SK-N-SH treated with all-trans-retinoic acid at 6 μM for 48 hours (cell line): Measurements from ENCODE around the gene UCHL5.

ENCODE experiments used
- ATAC-seq: fragments of 200-7000 bp; cut with Tn5 transposase; 3 replicates; pipeline ENCODE4 v1.9.1; 2020; ENCODE audit warnings: mild to moderate bottlenecking, moderate library complexity
- ARNTL ChIP-seq: fragments of 450-650 bp; formaldehyde crosslinking; IDR thresholded peaks from 2 replicates; pipeline ENCODE4 v1.5.0; 2020; ENCODE audit warnings: low read depth, mild to moderate bottlenecking, moderate library complexity, borderline replicate concordance
- BACH2 ChIP-seq: fragments of 250-450 bp; sonication (Bioruptor Pico); IDR thresholded peaks from 2 replicates; pipeline ENCODE4 v1.9.0; 2021; ENCODE audit warnings: mild to moderate bottlenecking, borderline replicate concordance
- CREB5 ChIP-seq: fragments of 250-450 bp; sonication (Bioruptor Pico); IDR thresholded peaks from 2 replicates; pipeline ENCODE4 v1.5.1; 2020; ENCODE audit warnings: low read depth, mild to moderate bottlenecking, moderate library complexity
- CSDC2 ChIP-seq: fragments of 250-450 bp; sonication (Bioruptor Pico); IDR thresholded peaks from 2 replicates; pipeline ENCODE4 v1.5.0; 2020; ENCODE audit warnings: mild to moderate bottlenecking, moderate library complexity
- GLIS3 ChIP-seq: fragments of 250-450 bp; sonication (Bioruptor Pico); IDR thresholded peaks from 2 replicates; pipeline ENCODE4 v1.5.0; 2020; ENCODE audit warnings: mild to moderate bottlenecking, moderate library complexity
- ISL1 ChIP-seq: fragments of 250-450 bp; sonication (Bioruptor Pico); IDR thresholded peaks from 2 replicates; pipeline ENCODE4 v2.1.2; 2022; ENCODE audit warnings: mild to moderate bottlenecking, moderate library complexity
- PATZ1 ChIP-seq: fragments of 250-450 bp; sonication (Bioruptor Pico); IDR thresholded peaks from 2 replicates; pipeline ENCODE4 v1.8.0; 2020; ENCODE audit warnings: mild to moderate bottlenecking, moderate library complexity, borderline replicate concordance
- POU6F1 ChIP-seq: fragments of 250-450 bp; sonication (Bioruptor Pico); IDR thresholded peaks from 2 replicates; pipeline ENCODE4 v1.8.0; 2021; ENCODE audit warnings: low read depth, mild to moderate bottlenecking, moderate library complexity, borderline replicate concordance
- PPARA ChIP-seq: fragments of 250-450 bp; sonication (Bioruptor Pico); IDR thresholded peaks from 2 replicates; pipeline ENCODE4 v1.5.0; 2020; ENCODE audit warnings: mild to moderate bottlenecking, borderline replicate concordance
- RARB ChIP-seq: fragments of 250-450 bp; sonication (Bioruptor Pico); IDR thresholded peaks from 2 replicates; pipeline ENCODE4 v1.8.0; 2021; ENCODE audit warnings: mild to moderate bottlenecking, moderate library complexity
- SNAI2 ChIP-seq: fragments of 250-450 bp; sonication (Bioruptor Pico); IDR thresholded peaks from 2 replicates; pipeline ENCODE4 v1.5.0; 2020; ENCODE audit warnings: mild to moderate bottlenecking, moderate library complexity
- TCF4 ChIP-seq: fragments of 250-450 bp; sonication (Bioruptor Pico); IDR thresholded peaks from 2 replicates; pipeline ENCODE4 v1.8.0; 2021; ENCODE audit warnings: mild to moderate bottlenecking, moderate library complexity, borderline replicate concordance
- TOX ChIP-seq: fragments of 250-450 bp; sonication (Bioruptor Pico); IDR thresholded peaks from 2 replicates; pipeline ENCODE4 v1.8.0; 2021; ENCODE audit warnings: mild to moderate bottlenecking, moderate library complexity, borderline replicate concordance
- TSHZ2 ChIP-seq: fragments of 250-450 bp; sonication (Bioruptor Pico); IDR thresholded peaks from 2 replicates; pipeline ENCODE4 v1.5.0; 2020; ENCODE audit warnings: mild to moderate bottlenecking, moderate library complexity
- ZC3H10 ChIP-seq: fragments of 250-450 bp; sonication (Bioruptor Pico); IDR thresholded peaks from 2 replicates; pipeline ENCODE4 v1.5.1; 2021; ENCODE audit warnings: mild to moderate bottlenecking, moderate library complexity
- ZFP3 ChIP-seq: fragments of 250-450 bp; sonication (Bioruptor Pico); IDR thresholded peaks from 2 replicates; pipeline ENCODE4 v1.5.0; 2020; ENCODE audit warnings: mild to moderate bottlenecking, moderate library complexity
- ZFP30 ChIP-seq: fragments of 450-650 bp; formaldehyde crosslinking; IDR thresholded peaks from 2 replicates; pipeline ENCODE4 v1.5.0; 2022; ENCODE audit warnings: mild to moderate bottlenecking, moderate library complexity
- ZNF565 ChIP-seq: fragments of 450-650 bp; formaldehyde crosslinking; conservative IDR thresholded peaks from 2 replicates; pipeline ENCODE4 v1.5.0; 2020; ENCODE audit warnings: low read depth, mild to moderate bottlenecking, moderate library complexity
- ZNF70 ChIP-seq: fragments of 450-650 bp; formaldehyde crosslinking; IDR thresholded peaks from 2 replicates; pipeline ENCODE4 v1.5.0; 2020; ENCODE audit warnings: mild to moderate bottlenecking, moderate library complexity
- ZNF8 ChIP-seq: fragments of 450-650 bp; formaldehyde crosslinking; IDR thresholded peaks from 2 replicates; pipeline ENCODE4 v1.5.0; 2020; ENCODE audit warnings: mild to moderate bottlenecking, moderate library complexity
- TF ChIP-seq, protein P1 (sequence below): fragments of 250-450 bp; sonication (Bioruptor Pico); IDR thresholded peaks from 2 replicates; pipeline ENCODE4 v1.5.1; 2021; ENCODE audit warnings: mild to moderate bottlenecking, moderate library complexity

UCHL5 gene

DNA sequence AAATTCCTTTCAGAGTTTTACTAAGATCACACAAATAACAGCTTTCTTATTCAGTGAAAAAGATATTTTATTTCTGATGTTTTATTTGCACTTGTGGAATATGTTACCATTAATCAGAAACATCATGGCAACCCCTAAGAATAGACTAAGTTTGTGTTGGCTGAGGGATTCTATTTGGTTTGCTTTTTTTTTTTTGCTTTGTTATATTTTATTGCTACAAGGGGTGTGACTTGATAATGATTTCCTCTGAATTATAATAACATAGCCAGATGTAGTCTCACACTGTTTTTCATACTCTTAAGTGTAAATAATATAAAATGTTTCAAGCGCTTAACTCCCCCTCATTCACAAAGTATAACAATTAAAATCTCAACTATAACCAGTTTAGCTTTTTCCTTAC lies 26.1 kb upstream of the UCHL5 start:
- TF ChIP-seq ZFP30 (CRISPR knock-in tag) (no peak), PPARA (CRISPR knock-in tag) (no peak), SNAI2 (CRISPR knock-in tag) (no peak), ZC3H10 (CRISPR knock-in tag) (no peak), CSDC2 (CRISPR knock-in tag) (no peak), TSHZ2 (CRISPR knock-in tag) (no peak), CREB5 (CRISPR knock-in tag) (no peak), ZNF8 (CRISPR knock-in tag) (no peak), PATZ1 (CRISPR knock-in tag) (no peak), TCF4 (CRISPR knock-in tag) (no peak), GLIS3 (no peak), TOX (no peak), BACH2 (CRISPR knock-in tag) (no peak), ARNTL (CRISPR knock-in tag) (no peak), ZNF70 (CRISPR knock-in tag) (no peak), RARB (CRISPR knock-in tag) (no peak), POU6F1 (no peak)
- TF ChIP-seq, protein P1, sequence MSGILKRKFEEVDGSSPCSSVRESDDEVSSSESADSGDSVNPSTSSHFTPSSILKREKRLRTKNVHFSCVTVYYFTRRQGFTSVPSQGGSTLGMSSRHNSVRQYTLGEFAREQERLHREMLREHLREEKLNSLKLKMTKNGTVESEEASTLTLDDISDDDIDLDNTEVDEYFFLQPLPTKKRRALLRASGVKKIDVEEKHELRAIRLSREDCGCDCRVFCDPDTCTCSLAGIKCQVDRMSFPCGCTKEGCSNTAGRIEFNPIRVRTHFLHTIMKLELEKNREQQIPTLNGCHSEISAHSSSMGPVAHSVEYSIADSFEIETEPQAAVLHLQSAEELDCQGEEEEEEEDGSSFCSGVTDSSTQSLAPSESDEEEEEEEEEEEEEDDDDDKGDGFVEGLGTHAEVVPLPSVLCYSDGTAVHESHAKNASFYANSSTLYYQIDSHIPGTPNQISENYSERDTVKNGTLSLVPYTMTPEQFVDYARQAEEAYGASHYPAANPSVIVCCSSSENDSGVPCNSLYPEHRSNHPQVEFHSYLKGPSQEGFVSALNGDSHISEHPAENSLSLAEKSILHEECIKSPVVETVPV (CRISPR knock-in tag), result no peak
- no peak for ATAC-seq

DNA sequence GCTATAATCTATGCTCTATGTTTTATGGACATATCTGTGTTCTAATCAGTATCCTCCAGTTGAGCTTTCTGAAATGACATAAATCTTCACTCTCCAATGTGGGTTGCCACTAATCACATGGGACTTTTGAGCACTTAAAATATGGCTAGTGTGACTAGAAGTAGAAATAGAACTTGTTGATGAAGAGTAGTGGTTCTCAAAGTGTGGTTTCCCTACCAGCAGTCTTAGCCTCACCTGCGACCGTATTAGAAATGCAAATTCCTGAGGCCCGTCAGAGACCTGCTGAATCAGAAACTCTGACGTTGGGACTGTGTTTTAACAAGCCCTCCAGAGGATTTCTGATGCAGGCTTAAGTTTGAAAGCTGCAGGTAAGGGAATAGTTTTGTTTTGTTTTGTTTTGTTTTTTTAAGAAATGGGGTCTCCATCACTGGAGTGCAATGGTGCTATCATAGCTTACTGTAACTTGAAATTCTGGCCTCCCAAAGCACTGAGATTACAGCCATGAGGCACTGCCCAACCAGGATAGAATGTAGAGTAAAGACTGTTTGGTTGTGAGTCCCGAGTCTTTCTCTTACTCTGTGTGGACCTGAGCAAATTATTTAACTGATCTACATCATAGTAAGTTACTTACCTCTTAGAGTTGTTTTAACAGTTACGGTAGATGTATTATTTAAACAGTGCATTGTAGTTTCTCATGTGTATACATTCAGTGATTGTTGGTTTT lies 24.4 kb upstream of the UCHL5 start:
- no peak for ATAC-seq
- TF ChIP-seq TCF4 (CRISPR knock-in tag), result no peak
- no peak for TF ChIP-seq SNAI2 (CRISPR knock-in tag)
- TF ChIP-seq, all 23 proteins: peak for 0

DNA sequence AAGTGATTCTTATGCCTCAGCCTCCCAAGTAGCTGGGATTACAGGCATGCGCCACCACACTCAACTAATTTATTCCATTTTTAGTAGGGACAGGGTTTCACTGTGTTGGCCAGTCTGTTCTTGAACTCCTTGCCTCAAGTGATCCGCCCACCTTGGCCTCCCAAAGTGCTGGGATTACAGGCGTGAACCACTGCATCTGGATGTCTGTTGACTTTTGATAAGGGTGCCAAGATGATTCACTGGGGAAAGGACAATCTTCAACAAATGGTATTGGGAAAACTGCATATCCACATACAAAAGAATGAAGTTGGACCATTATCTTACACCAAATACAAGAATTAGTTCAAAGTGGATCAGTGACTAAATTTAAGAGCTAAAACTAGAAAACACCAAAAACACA lies 20.0 kb upstream of the UCHL5 start:
- TF ChIP-seq TCF4 (CRISPR knock-in tag) (no peak), TOX (no peak), ARNTL (CRISPR knock-in tag) (no peak), ZC3H10 (CRISPR knock-in tag) (no peak), ISL1 (CRISPR knock-in tag) (no peak), ZNF70 (CRISPR knock-in tag) (no peak), CREB5 (CRISPR knock-in tag) (no peak), ZNF565 (no peak), ZFP3 (CRISPR knock-in tag) (no peak), ZNF8 (CRISPR knock-in tag) (no peak)
- TF ChIP-seq, protein P1 (CRISPR knock-in tag), result no peak
- TF ChIP-seq, all 23 proteins: peak for 0
- no peak for ATAC-seq
